Erythroblast (primary cell): Measurements from ENCODE around the gene KAT5.

Experiments used
- GATA1 ChIP-seq: IDR thresholded peaks from 2 replicates; pipeline ENCODE4 v1.6.1; 2011; ENCODE audit warnings: low read depth, mild to moderate bottlenecking, control low read depth, low read length, moderate library complexity
- POLR2A ChIP-seq: IDR thresholded peaks from 2 replicates; pipeline ENCODE4 v1.6.1; 2011; ENCODE audit warnings: mild to moderate bottlenecking, low read length

GRCh38 chr11:65744699-65745042 is 32.6 kb downstream of the KAT5 start:
- TF ChIP-seq POLR2A (no peak), GATA1 (no peak)
